GM21723 (cell line): ENCODE measurements around the gene TMEM39B.
A peak's percentile ranks its signal among the peaks of the same experiment; 100 is the strongest.
"Not testable (repeated sequence)": the region's sequence is repeated elsewhere in the genome, so short reads cannot be mapped to it uniquely, and the experiment has no call there.

Source experiments
- ATAC-seq: cut with Tn5 transposase; IDR thresholded peaks from one replicate; pipeline ENCODE4 v1.9.1; 2021; ENCODE audit warnings: mild to moderate bottlenecking, moderate library complexity; ENCODE audit not compliant: unreplicated experiment

Gene TMEM39B

DNA sequence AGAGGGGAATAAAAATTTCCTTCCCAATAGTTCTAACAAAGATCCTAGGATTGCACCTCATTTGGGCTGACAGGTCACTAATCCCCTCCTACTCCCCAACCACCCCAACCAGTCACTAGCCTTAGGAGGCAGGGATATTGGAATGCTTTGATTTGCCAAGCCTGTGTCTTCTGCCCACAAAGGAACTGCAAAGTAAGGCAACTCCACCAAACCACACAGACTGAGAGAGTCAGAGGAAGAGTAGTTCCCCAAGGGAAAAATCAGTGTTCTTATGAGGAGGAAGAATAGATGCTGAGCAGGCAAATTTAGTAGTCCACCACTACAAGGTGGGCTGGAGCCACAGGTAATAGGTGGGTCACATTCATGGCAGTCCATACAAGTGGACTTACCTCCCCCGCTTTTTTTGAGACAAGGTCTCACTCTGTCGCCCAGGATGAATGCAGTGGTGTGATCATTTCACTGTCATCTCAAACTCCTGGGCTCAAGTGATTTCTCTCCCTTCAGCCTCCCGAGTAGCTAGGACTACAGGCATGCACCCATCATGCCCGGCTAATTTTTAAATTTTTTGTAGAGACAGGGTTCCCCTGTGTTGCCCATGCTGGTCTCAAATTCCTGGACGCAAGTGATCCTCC lies 3.7 kb upstream of the TMEM39B start:
- ATAC-seq, result no peak

DNA sequence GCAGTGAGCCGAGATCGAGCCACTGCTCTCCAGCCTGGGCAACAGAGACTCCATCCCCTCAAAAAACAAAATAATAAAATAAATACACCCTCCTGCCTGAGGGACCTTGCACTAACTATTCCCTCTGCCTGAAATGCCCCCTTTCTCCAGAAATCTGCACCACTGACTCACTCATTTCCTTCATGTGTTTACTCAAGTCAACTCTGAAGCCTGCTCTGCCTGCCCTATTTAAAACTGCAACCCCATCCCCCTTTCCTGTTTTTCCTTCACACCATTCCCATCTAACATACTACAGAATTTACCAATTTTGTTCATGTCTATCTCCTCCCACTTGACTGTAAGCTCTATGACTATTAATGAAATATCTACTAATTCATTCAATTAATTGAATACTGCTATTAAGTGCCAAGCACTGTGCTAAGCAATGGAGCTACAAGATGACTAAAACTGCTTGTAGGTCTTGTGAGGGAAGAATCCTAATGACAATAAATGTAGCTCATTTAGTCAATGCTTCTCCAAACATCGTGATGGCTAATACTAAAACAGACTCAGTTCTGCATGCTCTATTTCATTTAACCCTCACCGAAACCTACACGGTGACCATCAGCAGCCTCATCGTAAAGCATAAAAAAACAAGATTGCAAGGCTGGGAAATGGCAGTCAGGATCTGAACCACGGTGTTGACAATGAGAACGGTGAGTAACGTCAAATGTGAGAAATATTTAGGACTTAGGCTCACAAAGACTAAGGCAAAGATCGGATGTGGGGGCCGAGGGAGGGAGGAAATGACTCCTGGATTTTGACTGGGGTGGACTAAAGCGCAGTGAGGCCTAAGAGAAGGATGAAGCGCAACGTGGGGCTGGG lies 749 bp upstream of the TMEM39B start:
- ATAC-seq, result no peak

DNA sequence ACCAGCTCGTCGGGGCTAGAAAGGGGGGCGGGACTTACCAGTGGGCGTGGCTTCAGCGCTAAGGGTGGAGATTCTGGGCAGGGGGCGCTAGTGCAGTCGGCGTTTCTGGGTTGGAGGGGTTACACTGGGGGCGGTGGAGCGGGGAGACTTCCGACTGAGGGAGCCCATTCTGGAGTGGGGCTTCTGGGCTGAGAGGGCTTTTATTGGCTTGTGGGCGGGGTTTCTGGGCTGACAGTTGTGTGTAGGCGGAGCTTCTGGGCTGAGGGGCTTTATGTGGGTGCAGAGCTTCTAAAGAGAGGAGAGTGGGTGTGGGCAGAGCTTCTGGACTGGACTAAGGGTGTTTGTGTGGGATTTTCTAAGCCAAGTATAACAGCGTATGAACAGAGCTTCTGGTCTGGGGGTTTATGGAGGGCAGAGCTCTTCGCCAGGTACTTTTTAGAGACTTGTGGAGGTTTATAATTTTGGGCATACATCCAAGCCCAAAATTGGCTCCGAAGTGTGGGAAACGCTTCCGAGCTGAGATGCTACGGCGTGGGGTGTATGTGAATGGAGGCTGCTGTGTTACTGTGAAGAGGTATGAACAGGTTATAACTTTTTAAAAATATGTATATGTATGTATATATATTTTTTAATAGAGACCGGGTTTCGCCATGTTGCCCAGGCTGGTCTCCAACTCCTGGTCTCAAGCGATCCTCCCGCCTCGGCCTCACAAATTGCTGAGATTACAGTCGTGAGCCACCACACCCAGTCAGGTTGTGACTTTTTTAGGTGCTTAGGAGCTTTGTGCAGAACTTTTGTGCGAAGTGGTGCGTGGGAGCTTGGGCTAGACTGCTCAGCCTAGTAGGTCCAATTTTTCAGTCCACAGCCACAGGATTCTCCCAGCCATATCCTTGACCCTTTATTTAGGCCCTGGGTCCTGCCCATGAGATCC lies 825 bp downstream of the TMEM39B start:
- ATAC-seq, result peak; percentile 29

DNA sequence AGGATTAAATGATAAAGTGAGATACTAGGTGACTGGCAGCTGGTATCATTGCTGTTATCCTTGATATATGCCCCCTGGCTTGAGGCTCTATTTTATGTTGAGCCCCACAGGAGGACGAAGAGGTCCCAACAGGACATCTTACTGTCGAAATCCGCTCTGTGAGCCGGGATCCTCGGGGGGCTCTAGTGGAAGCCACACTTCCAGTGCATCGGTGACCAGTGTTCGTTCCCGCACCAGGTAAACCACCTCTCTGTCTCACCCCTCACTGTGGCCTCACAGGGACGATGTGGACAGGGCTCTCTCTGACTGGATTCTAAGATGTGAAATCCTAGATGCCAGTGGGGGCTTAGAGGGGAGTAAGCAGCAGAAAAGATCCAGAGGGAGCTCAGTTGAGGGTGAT lies 2.1 kb downstream of the TMEM39B start:
- no peak for ATAC-seq

DNA sequence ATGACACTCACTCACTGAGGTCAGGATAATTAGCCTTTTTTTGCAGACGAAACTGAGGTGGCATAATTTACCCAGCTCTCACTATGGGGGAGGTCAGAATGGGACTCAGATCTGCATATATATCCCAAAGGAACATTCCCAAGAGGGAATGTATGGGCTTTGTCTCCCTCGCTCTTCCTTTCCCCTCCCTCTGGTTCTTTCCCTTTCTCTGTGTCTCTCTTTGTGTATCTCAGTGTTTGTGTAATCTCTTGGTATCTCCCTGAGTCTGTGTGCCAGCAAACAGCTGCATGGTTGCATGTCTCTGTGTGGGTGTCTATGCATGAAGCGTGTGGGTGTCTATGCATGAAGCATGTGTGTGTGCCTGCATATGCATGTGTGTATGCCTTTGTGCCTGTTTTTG lies 4.7 kb downstream of the TMEM39B start:
- ATAC-seq, result no peak

DNA sequence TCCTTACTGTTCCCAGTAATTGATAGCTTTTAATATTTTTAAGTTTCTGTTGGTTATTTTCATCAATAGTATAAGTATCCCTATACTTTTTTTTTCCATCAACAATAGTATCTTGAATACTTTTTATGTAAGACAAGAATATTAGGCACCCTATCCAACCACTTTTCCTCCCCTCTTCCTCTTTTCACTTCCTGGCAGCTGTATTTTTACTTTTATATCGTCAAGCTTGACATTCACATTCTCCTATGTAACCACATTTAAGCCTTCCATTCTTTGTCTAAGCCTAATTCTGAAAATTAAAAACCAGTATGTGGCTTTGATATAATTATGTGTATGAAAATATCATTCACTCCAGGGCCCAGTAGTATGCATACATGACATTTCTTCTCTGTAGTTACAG lies 9.3 kb downstream of the TMEM39B start:
- ATAC-seq, result no peak

DNA sequence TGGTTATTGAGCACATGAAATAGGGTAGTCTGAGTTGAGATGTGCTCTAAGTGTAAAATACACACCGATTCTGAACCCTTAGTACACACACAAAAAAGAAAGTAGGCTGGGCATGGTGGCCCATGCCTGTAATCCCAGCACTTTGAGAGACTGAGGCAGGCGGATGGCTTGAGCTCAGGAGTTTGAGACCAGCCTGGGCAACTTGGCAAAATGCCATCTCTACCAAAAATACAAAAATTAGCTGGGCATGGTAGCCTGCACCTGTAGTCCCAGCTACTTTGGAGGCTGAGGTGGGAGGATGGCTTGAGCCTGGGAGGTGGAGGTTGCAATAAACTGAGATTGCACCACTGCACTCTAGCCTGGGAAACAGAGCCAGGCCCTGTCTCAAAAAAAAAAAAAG lies 13.6 kb downstream of the TMEM39B start:
- not testable (repeated sequence) for ATAC-seq

DNA sequence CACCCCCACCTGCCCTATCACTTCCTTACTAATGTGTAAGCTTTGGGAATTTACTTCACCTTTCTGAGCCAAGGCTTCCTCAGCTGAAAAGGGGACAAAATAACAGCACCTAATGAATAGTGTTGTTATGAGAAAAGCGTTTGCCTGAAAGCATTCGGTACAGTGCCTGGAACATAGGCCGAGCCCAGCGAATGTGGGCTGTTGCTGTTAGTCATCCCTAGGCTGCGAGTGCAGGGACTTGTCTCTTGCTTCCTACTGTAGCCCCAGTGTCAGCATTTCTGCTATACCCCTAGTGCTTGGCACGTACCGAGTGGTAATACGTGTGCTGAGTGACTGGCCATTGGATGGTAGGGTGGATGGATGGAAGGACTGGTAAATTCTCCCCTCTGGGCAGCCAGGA lies 18.4 kb downstream of the TMEM39B start:
- no peak for ATAC-seq

DNA sequence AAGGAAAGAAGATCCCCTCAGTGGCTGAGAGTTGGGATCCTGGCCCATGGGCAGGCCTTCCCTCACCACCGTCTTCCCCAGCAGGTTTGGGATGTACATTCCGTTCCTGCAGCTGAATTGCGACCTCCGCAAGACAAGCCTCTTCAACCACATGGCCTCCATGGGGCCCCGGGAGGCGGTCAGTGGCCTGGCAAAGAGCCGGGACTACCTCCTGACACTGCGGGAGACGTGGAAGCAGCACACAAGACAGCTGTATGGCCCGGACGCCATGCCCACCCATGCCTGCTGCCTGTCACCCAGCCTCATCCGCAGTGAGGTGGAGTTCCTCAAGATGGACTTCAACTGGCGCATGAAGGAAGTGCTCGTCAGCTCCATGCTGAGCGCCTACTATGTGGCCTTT lies 18.9 kb downstream of the TMEM39B start:
- no peak for ATAC-seq

DNA sequence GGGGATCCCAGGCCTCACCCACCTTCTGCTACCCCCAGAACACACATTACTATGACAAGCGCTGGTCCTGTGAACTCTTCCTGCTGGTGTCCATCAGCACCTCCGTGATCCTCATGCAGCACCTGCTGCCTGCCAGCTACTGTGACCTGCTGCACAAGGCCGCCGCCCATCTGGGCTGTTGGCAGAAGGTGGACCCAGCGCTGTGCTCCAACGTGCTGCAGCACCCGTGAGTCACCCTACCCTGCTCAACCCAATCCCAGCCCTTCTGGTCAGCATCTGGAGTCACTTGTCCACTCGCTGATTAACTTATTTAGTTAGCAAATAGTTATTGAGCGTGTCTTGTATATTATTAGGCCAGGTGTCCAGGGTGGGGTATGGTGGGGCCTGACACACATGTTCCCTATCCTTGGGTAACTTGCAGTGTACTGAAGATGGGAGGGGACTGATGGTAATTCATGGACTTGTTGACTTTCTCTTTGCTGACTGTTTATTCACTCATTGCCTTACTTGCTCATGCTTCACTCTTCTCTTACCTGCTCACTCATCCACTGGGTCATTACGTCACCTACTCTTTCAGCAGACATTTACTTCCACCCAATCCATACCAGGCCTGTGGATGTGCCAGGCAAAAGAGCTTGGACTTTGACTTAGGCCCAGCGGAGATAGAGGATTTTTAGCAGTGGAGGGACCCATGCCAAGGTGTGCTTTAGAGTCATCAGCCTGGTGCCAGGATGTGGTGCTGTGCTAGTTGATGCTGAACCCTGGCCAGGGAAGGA lies 22.2 kb downstream of the TMEM39B start:
- no peak for ATAC-seq

DNA sequence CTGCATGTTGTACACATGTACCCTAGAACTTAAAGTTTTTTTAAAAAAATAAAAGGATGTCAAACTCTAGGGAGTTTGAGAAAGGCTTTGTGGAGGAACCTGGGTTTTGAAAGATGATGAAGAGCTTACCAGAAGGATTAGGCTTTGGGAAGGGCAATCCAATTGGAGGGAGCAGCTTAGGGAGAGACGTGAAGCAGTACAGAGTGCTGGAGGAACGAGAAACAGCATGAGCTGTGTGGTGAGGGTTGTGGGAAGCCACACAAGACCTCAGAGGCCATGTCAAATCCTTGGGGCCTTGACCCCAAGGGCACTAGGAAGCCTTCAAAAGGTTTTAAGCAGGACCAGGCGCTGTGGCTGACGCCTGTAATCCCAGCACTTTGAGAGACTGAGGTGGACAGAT lies 26.7 kb downstream of the TMEM39B start:
- no peak for ATAC-seq

DNA sequence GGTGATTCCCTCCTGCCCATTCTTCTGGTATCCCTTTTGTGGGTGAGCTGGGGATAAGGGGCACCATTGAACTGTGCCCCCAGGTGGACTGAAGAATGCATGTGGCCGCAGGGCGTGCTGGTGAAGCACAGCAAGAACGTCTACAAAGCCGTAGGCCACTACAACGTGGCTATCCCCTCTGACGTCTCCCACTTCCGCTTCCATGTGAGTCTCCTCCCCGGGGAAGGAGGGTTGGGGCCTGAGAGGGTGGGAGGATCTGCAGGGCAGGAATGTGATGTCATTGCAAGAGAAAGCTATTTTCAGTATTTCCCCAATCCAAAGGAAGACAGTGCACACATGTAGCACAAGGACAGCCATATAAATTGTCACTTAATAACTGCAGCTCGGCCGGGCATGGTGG lies 27.6 kb downstream of the TMEM39B start:
- no peak for ATAC-seq

DNA sequence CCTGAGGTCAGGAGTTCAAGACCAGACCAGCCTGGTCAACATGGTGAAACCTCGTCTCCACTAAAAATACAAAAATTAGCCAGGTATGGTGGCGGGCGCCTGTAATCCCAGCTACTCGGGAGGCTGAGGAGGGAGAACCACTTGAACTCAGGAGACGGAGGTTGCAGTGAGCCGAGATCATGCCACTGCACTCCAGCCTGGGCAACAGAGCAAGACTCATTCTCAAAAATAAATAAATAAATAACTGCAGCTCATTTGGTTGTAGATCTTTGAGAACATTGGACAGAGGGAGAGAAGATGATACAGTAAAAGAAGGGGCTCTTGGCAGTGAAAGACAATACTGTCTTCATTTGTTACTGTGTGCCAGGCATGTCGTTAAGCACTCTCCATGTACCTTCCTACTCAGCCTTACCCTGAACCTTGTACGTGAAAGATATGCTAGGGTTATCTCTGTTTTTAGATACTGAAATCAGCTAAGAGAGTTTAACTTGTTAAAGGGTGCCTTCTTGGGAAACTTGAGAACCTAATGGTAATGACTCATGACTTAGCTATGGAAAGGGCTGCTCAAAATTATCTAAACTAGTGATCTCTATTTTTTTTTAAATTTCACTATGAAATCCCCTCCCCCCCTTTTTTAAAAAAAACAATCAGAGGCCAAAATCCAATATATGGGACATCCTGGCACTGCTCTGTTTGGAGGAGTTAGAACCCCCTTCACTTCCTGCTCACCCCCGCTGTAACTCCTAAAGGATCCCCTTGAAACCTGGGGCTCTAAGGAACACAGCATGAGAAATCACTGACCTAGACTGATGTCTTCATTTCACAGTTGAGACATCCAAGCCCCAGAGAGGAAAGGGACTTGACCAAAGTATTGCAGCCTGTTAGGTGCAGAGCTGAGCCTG lies 28.3 kb downstream of the TMEM39B start:
- no peak for ATAC-seq

DNA sequence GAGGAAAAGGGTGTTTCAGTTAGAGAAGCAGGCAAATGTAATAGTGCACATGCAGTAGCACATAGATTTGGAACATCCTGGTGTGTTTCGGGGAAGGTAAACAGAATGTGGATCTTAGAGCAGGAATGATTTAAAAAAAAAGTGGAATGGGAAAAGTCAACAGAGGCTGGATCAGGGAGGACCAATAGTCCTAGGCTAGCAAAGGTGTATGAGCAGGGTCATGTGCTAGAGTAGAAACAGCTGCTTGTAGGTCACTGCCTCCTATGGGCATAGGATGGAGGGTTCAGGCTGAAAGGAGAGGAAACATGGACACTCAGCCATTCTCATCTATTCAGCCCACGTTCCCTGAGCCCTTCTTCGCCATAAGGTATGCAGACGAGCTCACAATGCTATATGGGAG lies 31.4 kb downstream of the TMEM39B start:
- no peak for ATAC-seq

DNA sequence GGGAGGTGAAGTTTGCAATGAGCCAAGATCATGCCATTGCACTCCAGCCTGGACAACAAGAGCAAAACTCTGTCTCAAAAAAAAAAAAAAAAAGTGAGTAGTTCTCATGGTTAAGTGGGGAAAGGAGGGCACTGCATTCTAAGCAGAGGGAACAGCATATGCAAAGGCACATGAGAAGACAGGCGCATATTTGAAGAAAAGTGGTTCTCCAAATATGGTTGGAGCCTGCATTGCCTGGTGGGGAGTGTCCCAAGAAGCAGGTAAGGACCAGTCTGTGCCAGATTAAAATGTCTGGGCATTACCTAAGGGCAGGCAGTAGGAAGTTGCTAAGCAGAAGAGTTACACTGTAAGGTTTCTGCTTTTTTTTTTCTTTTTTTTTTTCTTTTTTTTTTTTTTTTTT lies 32.6 kb downstream of the TMEM39B start:
- no peak for ATAC-seq

DNA sequence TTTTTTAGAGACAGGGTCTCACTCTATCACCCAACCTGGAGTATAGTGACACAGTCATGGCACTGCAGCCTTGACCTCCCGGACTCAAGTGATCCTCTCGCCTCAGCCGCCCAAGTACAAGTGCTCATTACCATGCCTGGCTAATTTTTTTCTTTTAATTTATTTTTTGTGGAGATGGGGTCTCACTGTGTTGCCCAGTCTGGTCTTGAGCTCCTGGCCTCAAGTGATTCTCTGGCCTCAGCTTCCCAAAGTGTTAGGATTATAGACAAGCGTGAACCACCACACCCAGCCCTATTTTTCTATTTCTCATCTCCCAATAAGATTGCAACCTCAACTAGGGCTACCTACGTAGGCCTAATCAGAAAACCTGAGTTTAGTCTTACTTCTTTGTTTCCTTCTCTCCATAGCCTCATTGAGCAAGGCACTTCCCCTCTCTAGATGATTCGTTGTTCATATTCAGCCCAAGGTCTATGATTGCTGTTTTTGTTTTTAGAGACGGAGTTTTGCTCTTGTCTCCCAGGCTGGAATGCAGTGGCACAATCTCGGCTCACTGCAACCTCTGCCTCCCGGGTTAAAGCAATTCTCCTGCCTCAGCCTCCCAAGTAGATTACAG lies 34.0 kb downstream of the TMEM39B start:
- ATAC-seq, result no peak

DNA sequence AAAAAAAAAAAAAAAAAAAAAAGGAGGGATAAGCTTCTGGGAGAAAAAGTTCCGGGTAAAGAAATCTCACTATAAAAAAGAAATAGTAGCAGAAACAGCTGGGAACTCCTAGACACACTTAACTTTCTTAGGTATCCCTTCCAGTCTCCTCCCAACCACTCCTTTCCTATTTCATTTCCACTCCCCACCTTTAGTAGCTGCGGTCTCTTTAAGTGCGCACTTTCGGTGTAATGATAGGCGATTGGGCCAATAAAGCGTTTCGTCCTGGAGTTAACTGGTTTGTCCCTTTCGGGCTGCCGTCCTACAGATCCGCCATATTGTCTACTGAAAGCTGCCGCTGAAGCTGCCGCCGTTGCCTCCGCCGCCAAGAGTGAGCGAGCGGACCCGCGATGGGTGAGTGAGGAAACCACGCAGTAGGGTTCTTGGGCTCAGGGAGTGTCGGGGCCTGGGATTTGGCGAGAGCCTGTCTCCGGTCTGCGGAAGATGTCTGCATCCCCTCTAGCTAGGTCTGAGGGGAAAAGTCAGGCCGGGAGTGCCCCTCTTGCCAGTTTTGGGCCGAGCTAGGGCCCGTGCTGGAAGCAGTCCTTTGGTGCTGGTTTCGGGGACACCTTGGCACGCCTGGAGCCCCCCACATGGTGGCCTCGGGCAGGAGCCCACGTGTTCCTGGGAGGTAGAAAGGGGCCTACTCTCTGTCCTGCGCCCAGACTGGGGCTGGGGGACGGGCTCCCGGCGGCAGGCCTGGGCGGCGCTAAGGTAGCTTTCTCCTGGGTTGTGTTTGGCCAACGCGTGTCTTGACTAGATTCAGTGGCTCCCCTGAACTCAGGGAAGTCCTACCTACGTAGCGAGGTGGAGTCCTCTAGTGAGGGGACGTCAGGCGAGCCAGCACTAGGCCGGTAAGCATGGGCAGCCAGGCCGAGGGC lies 35.3 kb downstream of the TMEM39B start, which contains the start of gene KPNA6:
Gene KPNA6, plus strand, starts transcription at position 315 of the 920 bp plus-strand sequence. Its CDS starts 75 bp downstream, at position 390.
- ATAC-seq, result peak; percentile 64

DNA sequence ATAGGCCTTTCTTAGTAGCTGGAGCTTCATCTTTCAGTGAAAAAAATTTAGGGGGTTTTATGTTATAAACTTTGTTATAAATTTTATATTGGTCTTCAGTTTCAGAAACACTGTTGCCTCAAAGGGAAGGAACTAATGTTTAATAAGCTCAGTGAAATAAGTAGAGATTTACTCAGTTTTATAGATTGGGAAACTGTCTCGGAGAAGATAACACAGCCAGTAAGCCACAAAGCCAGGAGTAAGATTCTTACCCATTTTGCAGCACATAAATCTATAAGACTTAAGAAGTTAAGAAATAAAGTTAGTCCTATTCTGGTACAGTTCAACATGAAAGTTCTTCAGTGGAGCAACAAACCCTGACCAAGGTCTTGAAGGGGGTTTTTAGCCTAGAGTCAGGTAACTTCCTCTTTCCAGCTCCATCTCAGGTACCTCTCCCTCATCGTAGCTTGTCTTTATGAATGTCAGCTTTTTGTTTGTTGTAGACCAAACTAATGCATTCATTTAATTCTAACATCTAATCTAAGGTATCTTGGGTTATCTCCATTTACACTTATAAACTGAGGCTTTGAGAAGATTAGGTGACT lies 38.4 kb downstream of the TMEM39B start:
- no peak for ATAC-seq
